SH-SY5Y (cell line): ENCODE measurements around the gene IQGAP1.

Experiments used
- GATA2 ChIP-seq: IDR thresholded peaks from 2 replicates; pipeline ENCODE4 v1.6.1; 2011; ENCODE audit warnings: mild to moderate bottlenecking, low read depth, low read length
- GATA3 ChIP-seq: IDR thresholded peaks from 2 replicates; pipeline ENCODE4 v1.6.1; 2011; ENCODE audit warnings: low read depth, mild to moderate bottlenecking, low read length, moderate library complexity

GRCh38 chr15:90500171-90500570 is 112.1 kb downstream of the IQGAP1 start:
- TF ChIP-seq GATA2 (no peak), GATA3 (no peak)
